ENCODE results near the gene CCDC66. TPM values are rescaled to one million over a fixed set of nuclear protein-coding genes. Genes with fewer than 3 reads are reported as not detected.

The CCDC66 gene
- total and polyA plus RNA-seq, 12 donors: 4.7 to 18.6 (median 12.8) TPM

GRCh38 chr3:56633181-56633580 is 76.2 kb downstream of the CCDC66 start:
- Histone ChIP-seq H3K27ac (peak overlapping the region in 4 of 10 donors; percentile 11 to 31 (median 30)), H3K27me3 (no peaks in the 10 kb centered on the region), H3K4me3 (no peak overlapping the region), H3K4me1 (peaks cover 0 to 31% (median 9%) of the 10 kb centered on the region in 9 donors), H3K9me3 (no peaks in the 10 kb centered on the region), H3K36me3 (peaks cover 0 to 97% (median 17%) of the 10 kb centered on the region in 9 donors)
- TF ChIP-seq CTCF (IDR thresholded peaks at IDR 0.05): no peak
- ATAC-seq (peak in 4 of 8 donors; percentile 5 to 39 (median 8)), DNase-seq (no peak)
- 46 to 69% methylated on average over 4 of the region's 4 CpGs for WGBS, 2 donors
- intact Hi-C loops (cut with DNase I): loop anchor here in 1 of 10 donors (5.0 kb wide), 1 partner anchor 1751 kb away; no protein-coding TSS in a partner anchor

- Histone ChIP-seq H3K4me3 (no peak overlapping the region), H3K36me3 (peaks cover 0 to 97% (median 24%) of the 10 kb centered on the region in 9 donors), H3K27ac (peak overlapping the region in 5 of 10 donors; percentile 11 to 31 (median 29)), H3K27me3 (no peaks in the 10 kb centered on the region), H3K4me1 (peaks cover 0 to 31% (median 9%) of the 10 kb centered on the region in 9 donors), H3K9me3 (no peaks in the 10 kb centered on the region)
- intact Hi-C loops (cut with DNase I): loop anchor here in 1 of 10 donors (5.0 kb wide), 1 partner anchor 1752 kb away; no protein-coding TSS in a partner anchor
- WGBS, 2 donors: 38 to 59% methylated on average over 9 of the region's 9 CpGs
- peak; percentile 85 to 97 (median 94) for ATAC-seq
- DNase-seq: peak; percentile 35 to 50
- TF ChIP-seq CTCF (IDR thresholded peaks at IDR 0.05): no peak
Observed at GRCh38 chr3:56633602-56634535, 76.9 kb downstream of the CCDC66 start.

- Histone ChIP-seq H3K4me1 (peaks cover 0 to 17% (median 4%) of the 10 kb centered on the region in 9 donors), H3K27ac (no peak overlapping the region), H3K4me3 (no peak overlapping the region), H3K9me3 (no peaks in the 10 kb centered on the region), H3K36me3 (peaks cover 0 to 100% (median 46%) of the 10 kb centered on the region in 9 donors), H3K27me3 (no peaks in the 10 kb centered on the region)
- intact Hi-C loops (cut with DNase I): no loop called here
- ATAC-seq (no peak), DNase-seq (no peak)
- WGBS, 2 donors: 96 to 97% methylated on average over 2 of the region's 2 CpGs
- no peak for TF ChIP-seq CTCF (IDR thresholded peaks at IDR 0.05)
Observed at GRCh38 chr3:56645407-56645806, 88.4 kb downstream of the CCDC66 start.

GRCh38 chr3:56654460-56654859 is 97.5 kb downstream of the CCDC66 start:
- Histone ChIP-seq H3K27me3 (no peaks in the 10 kb centered on the region), H3K36me3 (peaks cover 0 to 99% (median 39%) of the 10 kb centered on the region in 9 donors), H3K4me3 (no peak overlapping the region), H3K9me3 (peaks cover 0 to 16% (median 0%) of the 10 kb centered on the region in 11 donors), H3K27ac (no peak overlapping the region), H3K4me1 (peaks cover 0 to 6% (median 0%) of the 10 kb centered on the region in 9 donors)
- TF ChIP-seq CTCF (IDR thresholded peaks at IDR 0.05): no peak
- intact Hi-C loops (cut with DNase I): no loop called here
- peak in 1 of 8 donors; percentile 35 for ATAC-seq
- no peak for DNase-seq
- WGBS, 2 donors: 78 to 87% methylated on average over 1 of the region's 1 CpG

All from heart right ventricle (tissue), 16 donors.